GM23338 (cell line): ENCODE measurements around the gene SBF2. TPM values are rescaled to one million over a fixed set of nuclear protein-coding genes. Genes with fewer than 3 reads are reported as not detected.

Experiments used
- ATAC-seq: fragments of 200-7000 bp; cut with Tn5 transposase; 3 replicates; pipeline ENCODE4 v1.9.1; 2020
- DNase-seq: peaks from one replicate; pipeline ENCODE4 v3.0.0-alpha.2; 2015; ENCODE audit warnings: low spot score
- H2AFZ ChIP-seq: fragments of 200-600 bp; sonication (generic); 2 replicates; pipeline ENCODE4 v1.8.0; 2016; ENCODE audit warnings: antibody characterized with exemption, mild to moderate bottlenecking, moderate library complexity
- H3F3A ChIP-seq: fragments of 200-600 bp; sonication (generic); replicated peaks from 2 replicates; pipeline ENCODE4 v1.8.0; 2017; ENCODE audit warnings: antibody characterized with exemption, mixed run types, low read depth
- H3K27ac ChIP-seq: fragments of 200-600 bp; sonication (generic); 2 replicates; pipeline ENCODE4 v1.6.1; 2016; ENCODE audit warnings: low read depth
- H3K27me3 ChIP-seq: fragments of 200-600 bp; sonication (generic); 2 replicates; pipeline ENCODE4 v1.8.0; 2016; ENCODE audit warnings: mild to moderate bottlenecking, mixed run types, moderate library complexity; ENCODE audit not compliant: insufficient read depth
- H3K36me3 ChIP-seq: fragments of 200-600 bp; sonication (generic); 2 replicates; pipeline ENCODE4 v1.8.0; 2016; ENCODE audit warnings: mild to moderate bottlenecking; ENCODE audit not compliant: insufficient read depth
- H3K4me1 ChIP-seq: fragments of 200-600 bp; sonication (generic); 2 replicates; pipeline ENCODE4 v1.8.0; 2016; ENCODE audit warnings: mild to moderate bottlenecking, moderate library complexity; ENCODE audit not compliant: insufficient read depth
- H3K4me2 ChIP-seq: fragments of 200-600 bp; sonication (generic); 2 replicates; pipeline ENCODE4 v1.7.1; 2017; ENCODE audit warnings: mixed run types
- H3K4me3 ChIP-seq: fragments of 200-600 bp; sonication (generic); 2 replicates; pipeline ENCODE4 v1.6.1; 2016; ENCODE audit warnings: mixed run types
- H3K79me2 ChIP-seq: fragments of 200-600 bp; sonication (generic); replicated peaks from 2 replicates; pipeline ENCODE4 v1.8.0; 2017; ENCODE audit warnings: mild to moderate bottlenecking; ENCODE audit not compliant: insufficient read depth
- H3K9me2 ChIP-seq: fragments of 200-600 bp; sonication (generic); 2 replicates; pipeline ENCODE4 v1.8.0; 2017; ENCODE audit not compliant: insufficient read depth
- H4K20me1 ChIP-seq: fragments of 200-600 bp; sonication (generic); replicated peaks from 2 replicates; pipeline ENCODE4 v1.8.0; 2017; ENCODE audit warnings: mild to moderate bottlenecking; ENCODE audit not compliant: insufficient read depth
- H3K27ac Mint-ChIP-seq: 2 replicates; pipeline ENCODE4 v1.8.0; 2020; ENCODE audit warnings: inconsistent platforms, mild to moderate bottlenecking, moderate library complexity, mixed read lengths
- H3K27me3 Mint-ChIP-seq: 3 replicates; pipeline ENCODE4 v1.8.0; 2022; ENCODE audit warnings: low read depth, mild to moderate bottlenecking, moderate library complexity, mixed read lengths, inconsistent platforms; ENCODE audit not compliant: insufficient read depth, poor library complexity
- H3K36me3 Mint-ChIP-seq: 3 replicates; pipeline ENCODE4 v1.8.0; 2021; ENCODE audit warnings: low read depth, mild to moderate bottlenecking, inconsistent platforms, moderate library complexity, mixed read lengths
- H3K4me1 Mint-ChIP-seq: 3 replicates; pipeline ENCODE4 v1.8.0; 2020; ENCODE audit warnings: mild to moderate bottlenecking, inconsistent platforms, mixed read lengths
- H3K4me3 Mint-ChIP-seq: 3 replicates; pipeline ENCODE4 v1.8.0; 2021; ENCODE audit warnings: moderate library complexity, mild to moderate bottlenecking, inconsistent platforms, mixed read lengths
- H3K9me3 Mint-ChIP-seq: 3 replicates; pipeline ENCODE4 v1.8.0; 2020; ENCODE audit warnings: moderate library complexity, mild to moderate bottlenecking, inconsistent platforms, mixed read lengths
- CREB1 ChIP-seq: fragments of 250-450 bp; sonication (Bioruptor Pico); IDR thresholded peaks from 2 replicates; pipeline ENCODE4 v1.5.0; 2020; ENCODE audit warnings: low read depth, mild to moderate bottlenecking, moderate library complexity
- EZH2 ChIP-seq: fragments of 200-600 bp; sonication (generic); IDR thresholded peaks from one replicate; pipeline ENCODE4 v1.8.0; 2017; ENCODE audit warnings: antibody characterized with exemption, mild to moderate bottlenecking, low read depth; ENCODE audit not compliant: unreplicated experiment
- EZH2phosphoT487 ChIP-seq: fragments of 200-600 bp; sonication (generic); IDR thresholded peaks from one replicate; pipeline ENCODE4 v1.8.1; 2018; ENCODE audit warnings: antibody characterized with exemption; ENCODE audit not compliant: unreplicated experiment
- NANOG ChIP-seq: IDR thresholded peaks from 2 replicates; pipeline ENCODE4 v1.6.1; 2016; ENCODE audit warnings: antibody characterized with exemption, borderline replicate concordance
- POLR2AphosphoS5 ChIP-seq: IDR thresholded peaks from 2 replicates; pipeline ENCODE4 v1.6.1; 2016; ENCODE audit warnings: antibody characterized with exemption, low read depth
- REST ChIP-seq: IDR thresholded peaks from one replicate; pipeline ENCODE4 v1.6.1; 2018; ENCODE audit warnings: antibody characterized with exemption; ENCODE audit not compliant: unreplicated experiment
- STAT1 ChIP-seq: IDR thresholded peaks from one replicate; pipeline ENCODE4 v1.6.1; 2016; ENCODE audit warnings: antibody characterized with exemption; ENCODE audit not compliant: unreplicated experiment
- ZNF114 ChIP-seq: fragments of 250-450 bp; sonication (Bioruptor Pico); IDR thresholded peaks from 2 replicates; pipeline ENCODE4 v1.5.0; 2020; ENCODE audit warnings: mild to moderate bottlenecking, moderate library complexity
- ZNF331 ChIP-seq: fragments of 250-450 bp; sonication (Bioruptor Pico); IDR thresholded peaks from 2 replicates; pipeline ENCODE4 v1.5.0; 2020; ENCODE audit warnings: low read depth, mild to moderate bottlenecking, moderate library complexity
- polyA plus RNA-seq: library from polyadenylated mRNA; unstranded; fragments of >200 nt; fragmentation: Nextera tagmentation; extraction: Ambion mirVana; gene quantifications from 2 replicates; pipeline ENCODE4 v1.2.1, GENCODE V29; 2016
- total RNA-seq: library from RNA; depleted of rRNA; stranded (reverse); fragments of >200 nt; shearing (Covaris generic); gene quantifications from 2 replicates; pipeline ENCODE4 v1.2.3, GENCODE V29; 2014
- TF ChIP-seq, protein P1 (sequence below): IDR thresholded peaks from 2 replicates; pipeline ENCODE4 v1.6.1; 2016; ENCODE audit warnings: antibody characterized with exemption
- TF ChIP-seq, protein P2 (sequence below): fragments of 250-450 bp; sonication (Bioruptor Pico); IDR thresholded peaks from 2 replicates; pipeline ENCODE4 v1.5.0; 2020; ENCODE audit warnings: mild to moderate bottlenecking, moderate library complexity

SBF2 gene
- total and polyA plus RNA-seq, 2 experiments from 2014 or later: 25.6 to 53.5 TPM

DNA sequence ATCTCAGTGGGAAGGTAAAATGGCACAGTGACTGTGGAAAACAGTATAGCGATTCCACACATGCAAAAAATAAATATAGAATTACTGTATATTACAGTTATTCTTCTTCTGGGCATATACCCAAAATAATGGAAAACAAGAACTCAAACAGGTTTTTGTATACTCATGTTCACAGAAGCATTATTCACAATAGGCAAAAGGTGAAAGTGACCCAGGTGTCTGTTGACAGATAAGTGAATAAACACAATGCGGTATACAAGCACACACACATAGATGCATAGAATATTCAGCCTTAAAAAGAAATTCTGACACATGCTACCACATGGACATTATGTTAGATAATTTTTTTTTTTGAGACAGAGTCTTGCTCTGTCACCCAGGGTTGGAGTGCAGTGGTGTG is 397.1 kb downstream of the SBF2 start:
- H3K4me3 ChIP-seq: no peak overlapping the region
- H2AFZ ChIP-seq: no peak overlapping the region
- H3K27ac ChIP-seq: no peak overlapping the region
- no peak overlapping the region for H3K4me2 ChIP-seq
- no peak for DNase-seq
- TF ChIP-seq, protein P1, sequence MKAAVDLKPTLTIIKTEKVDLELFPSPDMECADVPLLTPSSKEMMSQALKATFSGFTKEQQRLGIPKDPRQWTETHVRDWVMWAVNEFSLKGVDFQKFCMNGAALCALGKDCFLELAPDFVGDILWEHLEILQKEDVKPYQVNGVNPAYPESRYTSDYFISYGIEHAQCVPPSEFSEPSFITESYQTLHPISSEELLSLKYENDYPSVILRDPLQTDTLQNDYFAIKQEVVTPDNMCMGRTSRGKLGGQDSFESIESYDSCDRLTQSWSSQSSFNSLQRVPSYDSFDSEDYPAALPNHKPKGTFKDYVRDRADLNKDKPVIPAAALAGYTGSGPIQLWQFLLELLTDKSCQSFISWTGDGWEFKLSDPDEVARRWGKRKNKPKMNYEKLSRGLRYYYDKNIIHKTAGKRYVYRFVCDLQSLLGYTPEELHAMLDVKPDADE: no peak
- TF ChIP-seq EZH2 (no peak), STAT1 (no peak), NANOG (no peak), EZH2phosphoT487 (no peak), REST (no peak), ZNF331 (no peak), POLR2AphosphoS5 (no peak), ZNF114 (CRISPR knock-in tag) (no peak), CREB1 (CRISPR knock-in tag) (no peak)
- TF ChIP-seq, protein P2, sequence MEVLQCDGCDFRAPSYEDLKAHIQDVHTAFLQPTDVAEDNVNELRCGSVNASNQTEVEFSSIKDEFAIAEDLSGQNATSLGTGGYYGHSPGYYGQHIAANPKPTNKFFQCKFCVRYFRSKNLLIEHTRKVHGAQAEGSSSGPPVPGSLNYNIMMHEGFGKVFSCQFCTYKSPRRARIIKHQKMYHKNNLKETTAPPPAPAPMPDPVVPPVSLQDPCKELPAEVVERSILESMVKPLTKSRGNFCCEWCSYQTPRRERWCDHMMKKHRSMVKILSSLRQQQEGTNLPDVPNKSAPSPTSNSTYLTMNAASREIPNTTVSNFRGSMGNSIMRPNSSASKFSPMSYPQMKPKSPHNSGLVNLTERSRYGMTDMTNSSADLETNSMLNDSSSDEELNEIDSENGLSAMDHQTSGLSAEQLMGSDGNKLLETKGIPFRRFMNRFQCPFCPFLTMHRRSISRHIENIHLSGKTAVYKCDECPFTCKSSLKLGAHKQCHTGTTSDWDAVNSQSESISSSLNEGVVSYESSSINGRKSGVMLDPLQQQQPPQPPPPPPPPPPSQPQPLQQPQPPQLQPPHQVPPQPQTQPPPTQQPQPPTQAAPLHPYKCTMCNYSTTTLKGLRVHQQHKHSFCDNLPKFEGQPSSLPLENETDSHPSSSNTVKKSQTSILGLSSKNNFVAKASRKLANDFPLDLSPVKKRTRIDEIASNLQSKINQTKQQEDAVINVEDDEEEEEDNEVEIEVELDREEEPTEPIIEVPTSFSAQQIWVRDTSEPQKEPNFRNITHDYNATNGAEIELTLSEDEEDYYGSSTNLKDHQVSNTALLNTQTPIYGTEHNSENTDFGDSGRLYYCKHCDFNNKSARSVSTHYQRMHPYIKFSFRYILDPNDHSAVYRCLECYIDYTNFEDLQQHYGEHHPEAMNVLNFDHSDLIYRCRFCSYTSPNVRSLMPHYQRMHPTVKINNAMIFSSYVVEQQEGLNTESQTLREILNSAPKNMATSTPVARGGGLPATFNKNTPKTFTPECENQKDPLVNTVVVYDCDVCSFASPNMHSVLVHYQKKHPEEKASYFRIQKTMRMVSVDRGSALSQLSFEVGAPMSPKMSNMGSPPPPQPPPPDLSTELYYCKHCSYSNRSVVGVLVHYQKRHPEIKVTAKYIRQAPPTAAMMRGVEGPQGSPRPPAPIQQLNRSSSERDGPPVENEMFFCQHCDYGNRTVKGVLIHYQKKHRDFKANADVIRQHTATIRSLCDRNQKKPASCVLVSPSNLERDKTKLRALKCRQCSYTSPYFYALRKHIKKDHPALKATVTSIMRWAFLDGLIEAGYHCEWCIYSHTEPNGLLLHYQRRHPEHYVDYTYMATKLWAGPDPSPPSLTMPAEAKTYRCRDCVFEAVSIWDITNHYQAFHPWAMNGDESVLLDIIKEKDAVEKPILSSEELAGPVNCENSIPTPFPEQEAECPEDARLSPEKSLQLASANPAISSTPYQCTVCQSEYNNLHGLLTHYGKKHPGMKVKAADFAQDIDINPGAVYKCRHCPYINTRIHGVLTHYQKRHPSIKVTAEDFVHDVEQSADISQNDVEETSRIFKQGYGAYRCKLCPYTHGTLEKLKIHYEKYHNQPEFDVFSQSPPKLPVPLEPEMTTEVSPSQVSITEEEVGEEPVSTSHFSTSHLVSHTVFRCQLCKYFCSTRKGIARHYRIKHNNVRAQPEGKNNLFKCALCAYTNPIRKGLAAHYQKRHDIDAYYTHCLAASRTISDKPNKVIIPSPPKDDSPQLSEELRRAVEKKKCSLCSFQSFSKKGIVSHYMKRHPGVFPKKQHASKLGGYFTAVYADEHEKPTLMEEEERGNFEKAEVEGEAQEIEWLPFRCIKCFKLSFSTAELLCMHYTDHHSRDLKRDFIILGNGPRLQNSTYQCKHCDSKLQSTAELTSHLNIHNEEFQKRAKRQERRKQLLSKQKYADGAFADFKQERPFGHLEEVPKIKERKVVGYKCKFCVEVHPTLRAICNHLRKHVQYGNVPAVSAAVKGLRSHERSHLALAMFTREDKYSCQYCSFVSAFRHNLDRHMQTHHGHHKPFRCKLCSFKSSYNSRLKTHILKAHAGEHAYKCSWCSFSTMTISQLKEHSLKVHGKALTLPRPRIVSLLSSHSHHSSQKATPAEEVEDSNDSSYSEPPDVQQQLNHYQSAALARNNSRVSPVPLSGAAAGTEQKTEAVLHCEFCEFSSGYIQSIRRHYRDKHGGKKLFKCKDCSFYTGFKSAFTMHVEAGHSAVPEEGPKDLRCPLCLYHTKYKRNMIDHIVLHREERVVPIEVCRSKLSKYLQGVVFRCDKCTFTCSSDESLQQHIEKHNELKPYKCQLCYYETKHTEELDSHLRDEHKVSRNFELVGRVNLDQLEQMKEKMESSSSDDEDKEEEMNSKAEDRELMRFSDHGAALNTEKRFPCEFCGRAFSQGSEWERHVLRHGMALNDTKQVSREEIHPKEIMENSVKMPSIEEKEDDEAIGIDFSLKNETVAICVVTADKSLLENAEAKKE: no peak
- H3K4me1 ChIP-seq: peaks cover 11% of the 10 kb centered on the region
- H3K27me3 ChIP-seq: no peaks in the 10 kb centered on the region
- no peak for ATAC-seq
- no peaks in the 10 kb centered on the region for H4K20me1 ChIP-seq
- no peak overlapping the region for H3K27ac Mint-ChIP-seq
- H3K9me3 Mint-ChIP-seq: peaks cover 13% of the 10 kb centered on the region
- H3K9me2 ChIP-seq: no peaks in the 10 kb centered on the region
- 0 out of 2 replicates have a peak, but pooled peaks cover 5% of the 10 kb centered on the region for H3F3A ChIP-seq
- no peak overlapping the region for H3K4me3 Mint-ChIP-seq
- H3K36me3 ChIP-seq: no peaks in the 10 kb centered on the region
- no peaks in the 10 kb centered on the region for H3K79me2 ChIP-seq
- peaks cover 19% of the 10 kb centered on the region for H3K4me1 Mint-ChIP-seq
- H3K27me3 Mint-ChIP-seq: peaks cover 2% of the 10 kb centered on the region
- H3K36me3 Mint-ChIP-seq: peaks cover 21% of the 10 kb centered on the region
